Neural cell (in vitro differentiated cells): ENCODE results near the gene GAB1.

Experiments
- EZH2 ChIP-seq: fragments of 200-600, 300-800 bp; shearing (Covaris generic), sonication (generic); IDR thresholded peaks from 2 replicates; pipeline ENCODE4 v1.6.1; 2014; ENCODE audit warnings: antibody characterized with exemption, low read length, borderline replicate concordance, mild to moderate bottlenecking; ENCODE audit not compliant: insufficient read depth, poor library complexity, severe bottlenecking
- POLR2AphosphoS5 ChIP-seq: IDR thresholded peaks from 2 replicates; pipeline ENCODE4 v1.6.1; 2012
- RAD21 ChIP-seq: fragments of 450-650 bp; conservative IDR thresholded peaks from 2 replicates; pipeline ENCODE4 v1.6.1; 2014; ENCODE audit warnings: antibody characterized with exemption, mild to moderate bottlenecking, moderate library complexity
- SMC3 ChIP-seq: fragments of 450-650 bp; conservative IDR thresholded peaks from 2 replicates; pipeline ENCODE4 v1.6.1; 2014; ENCODE audit warnings: antibody characterized with exemption, mild to moderate bottlenecking, moderate library complexity; ENCODE audit not compliant: poor library complexity
- TAF1 ChIP-seq: IDR thresholded peaks from 2 replicates; pipeline ENCODE4 v1.6.1; 2012; ENCODE audit warnings: low read depth
- TF ChIP-seq, protein P1 (sequence below): fragments of 450-650 bp; IDR thresholded peaks from 2 replicates; pipeline ENCODE4 v1.5.1; 2014; ENCODE audit warnings: antibody characterized with exemption, mild to moderate bottlenecking, moderate library complexity; ENCODE audit not compliant: poor library complexity, severe bottlenecking

- TF ChIP-seq, protein P1, sequence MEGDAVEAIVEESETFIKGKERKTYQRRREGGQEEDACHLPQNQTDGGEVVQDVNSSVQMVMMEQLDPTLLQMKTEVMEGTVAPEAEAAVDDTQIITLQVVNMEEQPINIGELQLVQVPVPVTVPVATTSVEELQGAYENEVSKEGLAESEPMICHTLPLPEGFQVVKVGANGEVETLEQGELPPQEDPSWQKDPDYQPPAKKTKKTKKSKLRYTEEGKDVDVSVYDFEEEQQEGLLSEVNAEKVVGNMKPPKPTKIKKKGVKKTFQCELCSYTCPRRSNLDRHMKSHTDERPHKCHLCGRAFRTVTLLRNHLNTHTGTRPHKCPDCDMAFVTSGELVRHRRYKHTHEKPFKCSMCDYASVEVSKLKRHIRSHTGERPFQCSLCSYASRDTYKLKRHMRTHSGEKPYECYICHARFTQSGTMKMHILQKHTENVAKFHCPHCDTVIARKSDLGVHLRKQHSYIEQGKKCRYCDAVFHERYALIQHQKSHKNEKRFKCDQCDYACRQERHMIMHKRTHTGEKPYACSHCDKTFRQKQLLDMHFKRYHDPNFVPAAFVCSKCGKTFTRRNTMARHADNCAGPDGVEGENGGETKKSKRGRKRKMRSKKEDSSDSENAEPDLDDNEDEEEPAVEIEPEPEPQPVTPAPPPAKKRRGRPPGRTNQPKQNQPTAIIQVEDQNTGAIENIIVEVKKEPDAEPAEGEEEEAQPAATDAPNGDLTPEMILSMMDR: no peak
- TF ChIP-seq POLR2AphosphoS5 (no peak), EZH2 (no peak), SMC3 (no peak), RAD21 (no peak), TAF1 (no peak)
Measured at GRCh38 chr4:143424276-143424675, 87.6 kb downstream of the GAB1 start.
